Neural progenitor cell (in vitro differentiated cells): Measurements from ENCODE around the gene ANTXRL. TPM values are rescaled to one million over a fixed set of nuclear protein-coding genes. Genes with fewer than 3 reads are reported as not detected.
A peak's percentile ranks its signal among the peaks of the same experiment; 100 is the strongest.
"Not testable (repeated sequence)": the region's sequence is repeated elsewhere in the genome, so short reads cannot be mapped to it uniquely, and the experiment has no call there.

Experiments
- DNase-seq: peaks from one replicate; pipeline ENCODE4 v3.0.0-alpha.2; 2016; ENCODE audit warnings: low spot score
- H2AFZ ChIP-seq: fragments of 200-600 bp; sonication (generic); replicated peaks from 2 replicates; pipeline ENCODE4 v1.6.1; 2016; ENCODE audit warnings: antibody characterized with exemption
- H3F3A ChIP-seq: fragments of 200-600 bp; sonication (generic); 2 replicates; pipeline ENCODE4 v1.6.1; 2016; ENCODE audit warnings: antibody characterized with exemption, low read depth
- H3K27ac ChIP-seq: fragments of 200-600 bp; sonication (generic); 2 replicates; pipeline ENCODE4 v1.5.1; 2016; ENCODE audit warnings: mild to moderate bottlenecking
- H3K27me3 ChIP-seq: fragments of 200-600 bp; sonication (generic); 2 replicates; pipeline ENCODE4 v1.6.1; 2016; ENCODE audit warnings: mild to moderate bottlenecking, moderate library complexity
- H3K36me3 ChIP-seq: fragments of 200-600 bp; sonication (generic); 2 replicates; pipeline ENCODE4 v1.5.1; 2016
- H3K4me1 ChIP-seq: fragments of 200-600 bp; sonication (generic); 2 replicates; pipeline ENCODE4 v1.6.1; 2016; ENCODE audit warnings: mixed run types
- H3K4me2 ChIP-seq: fragments of 200-600 bp; sonication (generic); 2 replicates; pipeline ENCODE4 v1.6.1; 2016
- H3K4me3 ChIP-seq: fragments of 200-600 bp; sonication (generic); 2 replicates; pipeline ENCODE4 v1.5.1; 2016
- H3K79me2 ChIP-seq: fragments of 200-600 bp; sonication (generic); 2 replicates; pipeline ENCODE4 v1.6.1; 2016; ENCODE audit warnings: low read depth
- H3K9ac ChIP-seq: fragments of 200-600 bp; sonication (generic); 2 replicates; pipeline ENCODE4 v1.6.1; 2016
- H3K9me3 ChIP-seq: fragments of 200-600 bp; sonication (generic); 2 replicates; pipeline ENCODE4 v1.5.1; 2016; ENCODE audit warnings: low read depth
- H4K20me1 ChIP-seq: fragments of 200-600 bp; sonication (generic); 2 replicates; pipeline ENCODE4 v1.6.1; 2016; ENCODE audit warnings: low read depth
- H3K27ac Mint-ChIP-seq: 3 replicates; pipeline ENCODE4 v1.8.0; 2021; ENCODE audit warnings: mixed read lengths
- H3K27me3 Mint-ChIP-seq: 2 replicates; pipeline ENCODE4 v1.8.0; 2022; ENCODE audit warnings: low read depth, mild to moderate bottlenecking, inconsistent platforms, moderate library complexity, mixed read lengths; ENCODE audit not compliant: insufficient read depth
- H3K36me3 Mint-ChIP-seq: 3 replicates; pipeline ENCODE4 v1.8.0; 2021; ENCODE audit warnings: mixed read lengths
- H3K4me1 Mint-ChIP-seq: 3 replicates; pipeline ENCODE4 v1.8.0; 2021; ENCODE audit warnings: mixed read lengths
- H3K4me3 Mint-ChIP-seq: 3 replicates; pipeline ENCODE4 v1.8.0; 2021; ENCODE audit warnings: mild to moderate bottlenecking, moderate library complexity, mixed read lengths
- H3K9me3 Mint-ChIP-seq: 3 replicates; pipeline ENCODE4 v1.8.0; 2020; ENCODE audit warnings: mixed read lengths
- EZH2 ChIP-seq: fragments of 200-600 bp; sonication (generic); IDR thresholded peaks from 2 replicates; pipeline ENCODE4 v1.6.1; 2017; ENCODE audit warnings: antibody characterized with exemption, mild to moderate bottlenecking, moderate library complexity
- EZH2phosphoT487 ChIP-seq: fragments of 200-600 bp; sonication (generic); IDR thresholded peaks from 2 replicates; pipeline ENCODE4 v1.6.1; 2017; ENCODE audit warnings: antibody characterized with exemption
- total RNA-seq: library from RNA; depleted of rRNA; stranded (reverse); fragments of >200 nt; gene quantifications from 2 replicates; pipeline ENCODE4 v1.2.3, GENCODE V29; 2015; ENCODE audit warnings: low replicate concordance
- TF ChIP-seq, protein P1 (sequence below): fragments of 200-600 bp; sonication (generic); IDR thresholded peaks from 2 replicates; pipeline ENCODE4 v1.5.1; 2017; ENCODE audit warnings: antibody characterized with exemption, mild to moderate bottlenecking

The ANTXRL gene
- total RNA-seq, 1 donor from 2014 or later = not detected

DNA sequence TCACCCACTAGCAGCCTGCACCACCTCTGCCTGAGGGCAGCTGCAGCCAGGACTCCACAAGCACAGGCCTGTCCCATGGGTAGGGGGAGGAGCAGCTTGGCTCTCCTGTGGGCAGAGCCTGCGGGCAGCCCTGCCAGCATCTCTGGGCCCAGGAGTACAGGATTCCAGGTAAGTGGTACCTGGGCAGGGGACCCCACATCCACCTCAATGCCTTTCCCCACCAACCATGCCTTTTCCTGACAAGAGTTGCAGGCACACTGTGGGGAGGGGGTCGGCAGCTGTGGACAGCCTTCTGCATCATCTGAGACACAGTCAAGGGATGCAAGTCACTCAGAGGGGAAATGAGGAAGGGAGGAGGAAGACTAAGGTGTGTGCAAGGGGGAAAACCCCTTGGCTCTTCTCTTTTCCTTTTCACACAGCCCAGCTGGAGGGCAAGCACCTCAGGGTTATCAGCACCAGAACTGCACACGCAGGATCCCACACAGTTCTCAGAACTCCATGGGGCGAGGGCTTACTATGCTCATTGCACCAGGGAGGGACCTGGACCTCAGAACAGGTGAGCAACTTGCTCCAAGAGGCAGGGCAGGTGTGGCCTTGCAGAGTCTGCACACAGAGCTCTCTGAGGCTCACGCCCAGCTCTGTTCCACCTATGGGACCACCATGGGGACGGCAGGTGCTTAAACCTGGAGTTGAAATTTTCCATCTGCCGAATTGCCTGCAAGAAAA lies 16.5 kb upstream of the ANTXRL start:
- H3K27me3 Mint-ChIP-seq = peaks cover 13% of the 10 kb centered on the region
- H3K4me3 Mint-ChIP-seq = no peak overlapping the region
- no peaks in the 10 kb centered on the region for H3K9me3 Mint-ChIP-seq
- Histone ChIP-seq H3K4me2 (no peak overlapping the region), H3K36me3 (no peaks in the 10 kb centered on the region), H2AFZ (no peak overlapping the region), H3K27me3 (no peaks in the 10 kb centered on the region), H4K20me1 (no peaks in the 10 kb centered on the region), H3K4me1 (no peaks in the 10 kb centered on the region), H3K4me3 (no peak overlapping the region), H3K27ac (no peak overlapping the region), H3F3A (no peaks in the 10 kb centered on the region), H3K79me2 (no peaks in the 10 kb centered on the region), H3K9ac (no peak overlapping the region), H3K9me3 (no peaks in the 10 kb centered on the region)
- no peak for DNase-seq
- TF ChIP-seq, protein P1, sequence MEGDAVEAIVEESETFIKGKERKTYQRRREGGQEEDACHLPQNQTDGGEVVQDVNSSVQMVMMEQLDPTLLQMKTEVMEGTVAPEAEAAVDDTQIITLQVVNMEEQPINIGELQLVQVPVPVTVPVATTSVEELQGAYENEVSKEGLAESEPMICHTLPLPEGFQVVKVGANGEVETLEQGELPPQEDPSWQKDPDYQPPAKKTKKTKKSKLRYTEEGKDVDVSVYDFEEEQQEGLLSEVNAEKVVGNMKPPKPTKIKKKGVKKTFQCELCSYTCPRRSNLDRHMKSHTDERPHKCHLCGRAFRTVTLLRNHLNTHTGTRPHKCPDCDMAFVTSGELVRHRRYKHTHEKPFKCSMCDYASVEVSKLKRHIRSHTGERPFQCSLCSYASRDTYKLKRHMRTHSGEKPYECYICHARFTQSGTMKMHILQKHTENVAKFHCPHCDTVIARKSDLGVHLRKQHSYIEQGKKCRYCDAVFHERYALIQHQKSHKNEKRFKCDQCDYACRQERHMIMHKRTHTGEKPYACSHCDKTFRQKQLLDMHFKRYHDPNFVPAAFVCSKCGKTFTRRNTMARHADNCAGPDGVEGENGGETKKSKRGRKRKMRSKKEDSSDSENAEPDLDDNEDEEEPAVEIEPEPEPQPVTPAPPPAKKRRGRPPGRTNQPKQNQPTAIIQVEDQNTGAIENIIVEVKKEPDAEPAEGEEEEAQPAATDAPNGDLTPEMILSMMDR = no peak
- no peak for TF ChIP-seq EZH2phosphoT487
- H3K4me1 Mint-ChIP-seq = peaks cover 2% of the 10 kb centered on the region
- no peaks in the 10 kb centered on the region for H3K36me3 Mint-ChIP-seq
- no peak overlapping the region for H3K27ac Mint-ChIP-seq

DNA sequence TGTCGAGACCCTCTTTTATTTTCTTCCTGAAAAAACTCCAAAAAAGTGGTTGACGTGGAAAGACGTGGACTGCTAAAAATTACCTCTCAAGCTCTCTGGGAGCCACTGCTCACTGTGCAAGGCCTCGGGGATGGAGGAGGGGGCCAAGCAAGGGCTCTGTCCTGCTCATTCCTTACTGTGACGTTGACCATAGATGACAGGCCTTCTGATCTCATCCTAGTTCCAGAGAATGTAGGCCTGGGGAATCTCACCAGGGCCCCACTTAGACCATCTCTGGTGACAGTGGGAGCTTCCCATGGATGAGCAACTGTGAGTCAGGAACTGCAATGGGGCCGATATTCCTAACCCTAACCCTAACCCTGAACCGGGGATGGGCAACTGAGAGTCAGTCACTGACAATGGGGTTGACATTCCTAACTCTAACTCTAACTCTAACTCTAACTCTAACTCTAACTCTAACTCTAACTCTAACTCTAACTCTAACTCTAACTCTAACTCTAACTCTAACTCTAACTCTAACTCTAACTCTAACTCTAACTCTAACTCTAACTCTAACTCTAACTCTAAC lies 15.8 kb upstream of the ANTXRL start:
- H3K9ac ChIP-seq, H3K27me3 ChIP-seq, H3K79me2 ChIP-seq, H4K20me1 ChIP-seq, H3K4me2 ChIP-seq, H3K27ac ChIP-seq, H3K36me3 Mint-ChIP-seq, H3K9me3 Mint-ChIP-seq, H3F3A ChIP-seq, DNase-seq, H3K27ac Mint-ChIP-seq, H2AFZ ChIP-seq, H3K4me1 Mint-ChIP-seq, H3K4me3 Mint-ChIP-seq, H3K9me3 ChIP-seq, H3K36me3 ChIP-seq, H3K4me1 ChIP-seq, H3K4me3 ChIP-seq: not testable (repeated sequence)
- peaks cover 13% of the 10 kb centered on the region for H3K27me3 Mint-ChIP-seq

DNA sequence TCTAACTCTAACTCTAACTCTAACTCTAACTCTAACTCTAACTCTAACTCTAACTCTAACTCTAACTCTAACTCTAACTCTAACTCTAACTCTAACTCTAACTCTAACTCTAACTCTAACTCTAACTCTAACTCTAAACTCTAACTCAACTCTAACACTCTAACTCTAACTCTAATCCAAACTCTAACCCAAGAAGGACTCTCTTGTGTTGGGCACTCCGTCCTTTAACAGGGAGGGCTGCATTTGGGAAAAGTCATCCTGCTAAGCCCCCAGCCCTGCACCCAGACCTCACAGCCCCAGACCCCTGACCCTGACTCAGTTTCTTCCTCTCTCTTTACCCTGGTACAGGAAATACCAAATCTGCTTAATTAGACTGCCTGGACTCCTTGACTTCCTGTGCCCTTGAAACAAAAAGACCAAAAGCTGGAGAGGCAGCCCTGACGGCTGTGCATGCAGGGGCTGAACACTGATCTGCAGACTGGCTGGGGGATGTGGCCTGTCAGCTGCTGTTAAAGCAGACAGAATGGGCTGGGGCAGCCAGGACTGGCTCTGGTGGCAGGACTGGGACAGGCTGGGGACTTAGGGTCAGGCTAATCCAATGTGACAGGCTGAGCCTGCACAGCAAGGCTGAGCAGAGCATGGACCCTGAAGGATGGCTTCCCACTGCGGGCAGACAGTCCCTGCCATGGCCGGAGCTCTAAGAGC lies 14.8 kb upstream of the ANTXRL start:
- not testable (repeated sequence) for H3K36me3 Mint-ChIP-seq, H3K9me3 ChIP-seq, H3K9ac ChIP-seq, H3K4me1 ChIP-seq, H3K79me2 ChIP-seq, H3K4me3 Mint-ChIP-seq, H3K27ac ChIP-seq, H2AFZ ChIP-seq, H3K4me1 Mint-ChIP-seq, H3K4me3 ChIP-seq, H3K27ac Mint-ChIP-seq, H3K4me2 ChIP-seq, H3F3A ChIP-seq, H4K20me1 ChIP-seq, H3K27me3 ChIP-seq, H3K9me3 Mint-ChIP-seq, DNase-seq, H3K36me3 ChIP-seq
- peaks cover 13% of the 10 kb centered on the region for H3K27me3 Mint-ChIP-seq

DNA sequence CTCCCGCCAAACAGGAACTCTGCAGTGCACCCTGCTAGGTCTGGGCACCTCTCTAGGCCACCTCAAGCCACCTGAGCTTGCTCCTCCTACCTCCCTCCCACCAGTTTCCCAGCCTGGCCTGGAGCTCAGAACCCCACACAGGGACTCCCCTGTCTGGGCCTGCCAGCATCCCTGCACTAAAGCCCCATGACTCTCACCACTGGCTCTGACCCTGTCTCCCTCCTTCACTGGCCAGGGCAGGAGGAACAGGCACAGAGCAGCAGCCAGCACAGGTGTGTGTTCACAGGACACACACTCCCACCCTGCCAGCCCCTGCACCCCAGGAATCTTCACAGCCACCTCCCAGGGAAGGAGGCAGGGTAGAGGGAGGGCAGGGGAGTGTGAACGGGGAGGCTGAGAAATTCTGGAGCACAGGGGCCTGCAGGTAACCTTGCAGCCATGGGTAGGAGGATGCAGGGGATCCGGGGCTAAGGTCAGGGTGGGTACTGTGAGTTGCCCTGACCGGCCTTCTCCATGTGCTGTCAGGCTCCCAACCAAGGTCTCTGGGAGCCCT lies 13.9 kb upstream of the ANTXRL start:
- H3K4me3 ChIP-seq = no peak overlapping the region
- H3K27me3 Mint-ChIP-seq = peaks cover 13% of the 10 kb centered on the region
- no peaks in the 10 kb centered on the region for H3K36me3 ChIP-seq
- no peaks in the 10 kb centered on the region for H3K4me1 Mint-ChIP-seq
- no peaks in the 10 kb centered on the region for H3K4me1 ChIP-seq
- peaks cover 4% of the 10 kb centered on the region for H3K27me3 ChIP-seq
- no peaks in the 10 kb centered on the region for H3K36me3 Mint-ChIP-seq
- no peak overlapping the region for H3K4me3 Mint-ChIP-seq
- TF ChIP-seq, protein P1 = no peak
- TF ChIP-seq EZH2 (no peak), EZH2phosphoT487 (no peak)
- DNase-seq = no peak
- no peak overlapping the region for H3K27ac ChIP-seq
- H3F3A ChIP-seq = no peaks in the 10 kb centered on the region
- no peak overlapping the region for H2AFZ ChIP-seq
- H3K9ac ChIP-seq = no peak overlapping the region
- H3K9me3 Mint-ChIP-seq = no peaks in the 10 kb centered on the region
- H3K79me2 ChIP-seq = no peaks in the 10 kb centered on the region
- H3K4me2 ChIP-seq = no peak overlapping the region
- H4K20me1 ChIP-seq = no peaks in the 10 kb centered on the region
- peak overlapping the region; percentile 37 for H3K27ac Mint-ChIP-seq
- H3K9me3 ChIP-seq = no peaks in the 10 kb centered on the region
